CD4-positive, alpha-beta T cell treated with Interleukin-6 for 4 hours (primary cell): ENCODE results near the gene PEX10.
"Not testable (repeated sequence)": the region's sequence is repeated elsewhere in the genome, so short reads cannot be mapped to it uniquely, and the experiment has no call there.

Experiments used
- DNase-seq: peaks from one replicate; pipeline ENCODE4 v3.0.0-alpha.2; 2020; ENCODE audit warnings: mixed read lengths

Gene PEX10

DNA sequence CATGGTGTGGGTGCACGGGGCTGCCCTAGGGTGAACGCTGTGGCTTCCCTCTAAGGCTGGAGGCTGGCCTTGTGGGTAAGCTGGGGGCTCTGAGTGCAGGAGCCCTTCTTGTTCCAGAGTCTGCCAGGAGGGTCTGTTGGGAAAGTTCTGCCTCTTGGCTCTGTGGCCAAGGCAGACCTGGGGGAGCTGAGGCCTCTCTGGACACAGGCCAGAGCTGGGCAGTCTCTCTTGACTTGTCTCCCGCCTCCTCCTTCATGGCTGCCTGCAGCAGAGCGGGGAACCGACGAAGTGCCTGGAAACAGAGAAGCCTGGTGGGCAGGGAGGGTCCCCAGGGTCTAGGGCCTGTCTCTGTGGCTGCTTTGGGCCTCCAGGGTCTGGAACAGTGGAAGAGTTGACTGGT is 30.3 kb upstream of the PEX10 start:
- DNase-seq: no peak

DNA sequence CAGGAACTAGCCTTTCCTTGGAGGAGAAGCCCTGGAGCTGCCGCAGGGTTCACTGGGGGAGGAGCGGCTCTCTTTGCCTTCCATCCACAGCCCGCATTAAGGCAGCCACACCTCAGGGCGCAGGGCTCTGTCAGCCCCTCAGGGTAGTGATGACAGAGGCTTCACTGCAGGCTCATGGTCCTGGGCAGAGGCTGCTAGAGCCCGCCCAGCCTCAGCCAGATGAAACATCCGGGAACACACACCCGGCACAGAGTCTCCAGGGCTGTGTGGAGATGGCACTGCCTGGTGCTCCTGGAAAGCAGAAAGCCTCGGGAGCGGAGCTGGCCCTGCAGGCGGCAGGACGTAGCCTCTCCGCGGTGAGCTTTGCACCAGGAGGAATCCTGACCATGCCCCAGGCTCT is 29.4 kb upstream of the PEX10 start:
- DNase-seq: no peak

DNA sequence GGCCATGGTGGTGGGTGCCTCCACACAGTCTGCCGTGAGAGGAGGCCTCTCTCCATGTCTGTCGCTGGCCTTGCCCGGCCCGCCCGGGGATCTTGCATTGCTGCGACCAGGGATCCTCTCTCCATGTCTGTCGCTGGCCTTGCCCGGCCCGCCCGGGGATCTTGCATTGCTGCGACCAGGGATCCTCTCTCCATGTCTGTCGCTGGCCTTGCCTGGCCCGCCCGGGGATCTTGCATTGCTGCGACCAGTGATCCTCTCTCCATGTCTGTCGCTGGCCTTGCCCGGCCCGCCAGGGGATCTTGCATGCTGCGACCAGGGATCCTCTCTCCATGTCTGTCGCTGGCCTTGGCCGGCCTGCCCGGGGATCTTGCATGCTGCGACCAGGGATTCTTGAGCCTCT is 28.0 kb upstream of the PEX10 start:
- not testable (repeated sequence) for DNase-seq

DNA sequence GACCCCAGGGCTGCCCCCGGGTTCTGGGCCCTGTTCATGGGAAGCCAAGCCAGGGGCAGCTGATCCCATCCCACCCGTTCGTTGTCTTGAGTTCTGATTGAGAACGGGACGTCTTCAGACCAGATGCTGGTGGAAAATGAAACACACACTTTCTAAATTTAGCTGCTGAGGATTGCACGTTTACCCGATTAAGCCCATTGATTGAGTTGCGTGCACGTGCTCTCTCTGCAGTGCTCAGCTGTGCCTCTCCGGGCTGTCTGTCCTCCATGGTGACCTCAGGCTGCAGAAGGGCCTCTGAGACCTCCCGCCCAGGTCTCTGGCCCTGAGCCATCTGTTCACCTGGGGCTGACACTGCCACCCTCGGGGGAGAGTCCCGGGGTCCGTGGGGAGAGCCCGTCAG is 27.0 kb upstream of the PEX10 start:
- no peak for DNase-seq

DNA sequence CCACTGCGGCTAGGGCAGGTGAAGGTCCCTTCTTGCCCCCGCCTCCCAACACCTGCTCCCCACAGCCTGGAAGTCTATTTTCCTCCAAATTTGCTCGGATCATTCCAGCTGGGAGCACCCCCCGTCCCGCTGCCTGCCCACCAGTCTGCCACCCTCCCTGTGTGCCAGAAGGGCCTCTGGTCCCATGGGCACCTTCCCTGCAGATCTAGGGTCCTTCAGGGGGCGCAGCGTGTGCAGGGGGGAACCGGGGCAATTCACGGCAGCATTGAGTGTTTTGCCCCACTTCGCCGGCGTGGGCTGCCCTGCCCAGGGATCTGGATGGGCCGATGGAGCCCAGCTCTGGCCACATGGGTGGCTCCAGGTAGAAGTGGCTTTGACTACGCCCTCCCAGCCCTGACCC is 26.3 kb upstream of the PEX10 start:
- DNase-seq: no peak

DNA sequence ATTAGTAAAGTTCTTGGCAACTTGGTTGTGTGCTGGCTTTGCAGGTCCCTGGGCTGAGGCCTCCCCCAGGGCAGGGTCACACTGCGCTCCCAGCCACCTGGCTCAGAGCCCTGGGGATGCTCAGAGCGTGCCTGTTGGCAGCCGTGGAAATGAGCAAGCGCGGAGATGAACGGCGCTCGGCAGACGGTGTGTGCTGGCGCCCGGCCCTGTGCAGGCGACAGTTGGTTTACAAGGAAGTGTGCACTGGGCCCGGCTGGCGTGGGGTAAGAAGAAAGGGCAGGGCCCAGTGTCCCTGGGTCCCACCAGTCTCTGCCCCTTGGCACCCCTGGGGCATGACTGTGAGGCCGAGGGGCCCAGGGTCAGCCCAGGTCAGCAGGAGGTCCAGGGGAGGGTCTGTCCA is 25.7 kb upstream of the PEX10 start:
- no peak for DNase-seq

DNA sequence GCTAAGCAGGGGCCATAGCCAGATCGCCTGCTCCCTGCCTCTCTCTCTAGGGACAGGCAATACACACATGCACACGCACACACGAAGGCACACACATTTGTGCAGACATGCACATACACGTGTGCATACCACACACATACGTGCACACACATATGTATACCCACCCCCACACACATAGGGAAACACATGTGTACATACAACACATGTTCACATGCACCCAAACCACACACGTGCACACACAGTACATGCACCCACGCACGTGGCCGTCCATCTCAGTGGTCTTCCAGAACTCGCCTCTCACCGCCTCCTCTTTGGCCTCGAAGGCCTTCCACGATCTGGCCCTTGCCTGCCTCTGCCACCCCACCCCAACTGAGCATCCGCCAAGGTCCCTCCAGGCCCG is 25.3 kb upstream of the PEX10 start:
- DNase-seq: no peak

DNA sequence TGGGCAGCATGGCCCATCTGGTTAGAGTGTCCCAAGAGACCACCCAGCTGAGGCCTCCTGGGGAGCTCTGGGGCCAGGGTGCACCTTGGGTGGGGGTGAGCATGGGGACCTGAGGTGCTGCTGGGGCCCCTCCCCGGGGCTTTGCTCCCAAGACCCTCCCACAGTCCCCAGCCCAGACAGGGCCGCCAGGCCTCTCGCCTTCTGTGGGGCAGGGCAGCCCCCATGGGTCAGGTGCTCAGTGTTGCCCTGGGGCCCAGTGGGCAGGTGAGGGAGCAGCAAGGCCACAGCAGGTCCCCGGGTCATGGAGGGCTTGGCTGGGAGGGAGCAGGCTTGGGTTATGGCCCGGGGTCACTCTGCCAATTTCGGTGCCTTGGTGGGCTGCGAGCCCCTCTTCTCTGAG is 24.5 kb upstream of the PEX10 start:
- DNase-seq: no peak

DNA sequence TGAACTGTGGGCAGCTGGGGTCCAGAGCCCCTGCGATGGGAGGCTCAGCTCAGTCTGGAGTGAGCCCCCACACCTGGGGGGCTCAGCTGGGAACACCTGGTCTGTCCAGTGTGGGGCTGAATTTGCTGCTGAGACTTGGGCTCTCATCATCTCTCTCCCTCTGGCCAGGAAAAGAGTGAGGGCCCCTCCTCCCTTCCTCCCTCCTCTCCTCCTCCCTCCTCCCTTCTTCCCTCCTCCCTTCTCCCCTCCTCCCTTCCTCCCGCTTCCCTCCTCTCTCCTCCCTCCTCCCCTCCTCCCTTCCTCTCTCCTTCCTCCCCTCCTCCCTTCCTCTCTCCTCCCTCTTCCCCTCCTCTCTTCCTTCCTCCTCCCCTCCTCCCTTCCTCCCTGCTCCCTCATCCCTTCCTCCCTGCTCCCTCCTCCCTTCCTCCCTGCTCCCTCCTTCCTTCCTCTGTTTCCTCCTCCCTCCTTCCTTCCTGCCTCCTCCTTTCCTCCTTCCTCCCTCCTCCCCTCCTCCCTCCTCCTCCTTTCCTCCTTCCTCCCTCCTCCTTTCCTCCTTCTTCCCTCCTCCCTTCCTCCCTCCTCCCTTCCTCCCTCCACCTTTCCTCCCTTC is 23.5 kb upstream of the PEX10 start:
- no peak for DNase-seq

DNA sequence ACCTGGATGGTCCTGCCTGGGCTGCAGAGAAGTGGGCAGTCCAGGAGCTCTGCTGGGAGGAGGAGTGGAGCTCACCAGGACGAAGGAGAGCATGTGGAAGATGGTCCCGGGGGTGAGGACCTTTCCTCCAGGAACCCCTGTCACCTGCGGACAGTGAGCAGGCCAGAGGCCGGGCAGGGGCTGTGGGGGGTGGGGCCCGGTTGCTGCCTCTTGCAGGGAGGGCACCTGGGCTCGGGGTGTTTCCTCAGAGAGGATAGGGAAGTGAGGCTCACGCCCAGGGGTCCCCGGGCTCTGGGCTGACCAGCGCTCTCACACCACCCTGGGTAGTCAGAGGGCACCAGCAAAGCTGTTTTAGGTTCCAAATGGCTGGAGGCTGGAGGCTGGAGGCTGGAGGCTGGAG is 22.7 kb upstream of the PEX10 start:
- no peak for DNase-seq

DNA sequence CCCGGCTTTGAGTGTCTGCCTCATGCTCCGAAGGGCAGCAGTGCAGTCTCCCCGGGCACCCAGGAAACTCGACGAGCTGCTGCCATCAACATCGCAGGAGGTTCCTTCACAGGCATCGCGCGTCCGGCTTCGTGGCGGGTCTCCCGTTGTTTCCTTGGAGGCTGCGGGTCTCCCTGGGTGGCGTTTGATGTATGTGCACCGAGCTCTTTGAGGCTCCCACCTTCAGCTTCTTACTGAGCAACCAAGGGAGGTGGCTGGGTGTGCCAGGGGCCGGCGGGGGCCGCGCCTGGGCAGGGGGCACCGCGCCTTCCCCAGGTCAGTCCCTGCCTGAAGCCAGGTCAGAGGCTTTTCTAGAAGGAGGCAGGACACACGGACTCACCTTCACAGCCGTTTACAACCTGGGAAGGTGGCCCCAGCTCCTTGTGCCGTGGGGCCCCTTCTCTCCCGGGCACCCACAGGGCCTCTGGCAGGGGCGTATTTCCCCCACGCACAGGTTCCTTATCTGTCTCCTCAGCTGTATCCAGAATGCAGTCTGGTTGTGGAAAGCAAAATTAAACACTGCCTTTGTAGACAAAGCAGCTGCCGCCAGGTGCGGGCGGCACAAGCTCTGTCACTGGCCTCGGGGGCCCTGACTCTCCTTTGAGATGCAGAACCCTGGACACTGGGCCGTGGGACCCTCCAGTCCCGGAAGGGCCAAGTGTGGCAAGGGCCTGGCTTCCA is 21.7 kb upstream of the PEX10 start:
- no peak for DNase-seq

DNA sequence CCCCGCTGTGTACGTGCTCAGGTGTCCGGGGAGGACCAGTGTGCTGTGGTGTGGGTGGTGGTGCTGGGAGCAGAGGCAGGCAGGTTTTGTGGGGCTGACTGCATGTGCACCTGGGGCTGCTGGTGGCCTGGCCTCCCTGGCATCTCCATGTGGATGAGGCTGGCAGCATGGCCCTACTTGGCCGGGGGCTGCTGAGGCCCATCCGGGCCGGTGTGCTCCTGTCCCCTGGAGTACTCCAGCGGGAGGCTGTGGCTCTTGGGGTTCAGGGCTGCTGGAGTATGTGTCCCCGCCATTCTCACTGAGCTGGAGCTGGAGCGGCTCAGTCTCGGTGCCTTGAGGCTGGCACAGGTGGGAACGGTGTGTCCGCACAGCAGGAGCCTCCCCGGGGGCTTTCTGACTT is 20.8 kb upstream of the PEX10 start:
- DNase-seq: no peak

DNA sequence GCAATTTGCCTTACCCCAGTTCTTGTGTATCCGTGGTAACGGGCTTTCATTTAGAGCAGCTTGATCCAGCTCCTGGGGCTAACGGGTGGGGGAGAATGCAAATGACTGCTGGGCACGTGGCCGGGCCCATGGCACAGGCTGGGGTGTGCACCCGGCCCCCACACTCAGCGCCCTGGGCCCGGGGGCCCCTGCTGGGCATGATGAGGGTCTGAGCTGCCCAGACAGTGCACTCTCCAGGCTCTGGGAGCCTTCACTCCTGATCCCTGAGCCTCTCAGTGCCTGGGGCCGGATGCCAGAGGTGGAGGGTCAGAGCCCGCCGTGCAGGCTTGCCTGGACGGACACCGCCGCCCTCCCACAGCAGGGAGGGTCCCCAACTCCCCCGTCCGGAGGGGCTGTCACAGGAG is 20.1 kb upstream of the PEX10 start:
- no peak for DNase-seq

DNA sequence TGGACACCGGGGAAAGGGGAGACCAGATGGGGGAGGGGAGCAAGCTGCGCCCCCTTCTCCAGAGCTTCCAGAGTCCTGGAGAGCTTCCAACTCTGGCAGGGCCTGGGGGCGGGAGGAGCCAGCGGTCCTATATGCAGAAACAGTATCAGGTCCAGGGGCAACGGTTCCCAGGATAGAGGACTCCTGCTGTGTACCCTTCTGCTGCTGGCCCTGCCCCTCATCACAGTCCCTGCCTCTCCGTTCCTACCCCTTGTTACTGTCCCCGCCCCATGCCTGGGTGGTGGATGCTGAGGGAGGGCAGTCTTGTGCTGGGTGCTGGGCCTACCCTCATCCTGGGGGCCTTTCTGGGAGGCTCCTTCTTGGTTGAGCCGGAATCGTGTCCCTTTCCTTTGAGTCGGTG is 19.2 kb upstream of the PEX10 start:
- no peak for DNase-seq

DNA sequence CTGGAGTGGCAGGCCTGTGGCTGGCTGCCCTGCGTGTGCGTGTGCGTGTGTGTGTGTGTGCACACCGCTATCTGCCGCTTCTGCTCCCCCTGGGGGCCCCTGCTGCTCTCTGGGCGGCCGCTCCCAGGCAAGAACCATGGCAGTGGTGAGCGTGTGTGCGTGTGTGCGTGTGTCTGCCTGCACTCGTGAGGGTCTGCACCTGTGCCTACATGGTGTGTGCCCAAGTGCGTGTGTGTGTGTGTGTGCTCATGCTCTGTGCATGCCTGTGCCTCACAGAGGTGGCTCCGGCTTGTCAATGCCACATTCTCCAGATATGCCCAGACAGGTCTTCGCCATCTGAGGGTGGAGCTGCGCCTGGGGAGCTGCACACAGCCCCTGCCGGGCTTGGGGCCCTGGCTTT is 18.7 kb upstream of the PEX10 start:
- no peak for DNase-seq

DNA sequence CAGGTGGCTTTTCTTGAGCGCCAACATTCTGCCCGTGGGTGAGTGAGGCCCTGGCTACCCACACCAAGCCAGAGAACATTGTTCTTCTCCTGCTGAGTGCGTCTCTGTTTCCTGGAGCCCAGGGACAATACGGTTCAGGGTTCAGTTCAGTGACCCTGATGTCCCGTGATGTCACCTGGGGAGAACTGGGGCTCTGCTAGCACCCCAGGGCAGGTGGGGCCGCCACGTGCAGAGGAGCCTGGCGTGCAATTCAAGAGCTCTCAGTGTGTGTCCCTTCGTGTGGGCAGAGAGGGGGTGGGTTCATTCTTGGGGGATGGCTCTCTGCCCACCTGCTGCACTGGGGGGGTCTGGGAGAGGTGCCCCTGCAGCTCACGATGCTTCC is 18.2 kb upstream of the PEX10 start:
- DNase-seq: no peak

DNA sequence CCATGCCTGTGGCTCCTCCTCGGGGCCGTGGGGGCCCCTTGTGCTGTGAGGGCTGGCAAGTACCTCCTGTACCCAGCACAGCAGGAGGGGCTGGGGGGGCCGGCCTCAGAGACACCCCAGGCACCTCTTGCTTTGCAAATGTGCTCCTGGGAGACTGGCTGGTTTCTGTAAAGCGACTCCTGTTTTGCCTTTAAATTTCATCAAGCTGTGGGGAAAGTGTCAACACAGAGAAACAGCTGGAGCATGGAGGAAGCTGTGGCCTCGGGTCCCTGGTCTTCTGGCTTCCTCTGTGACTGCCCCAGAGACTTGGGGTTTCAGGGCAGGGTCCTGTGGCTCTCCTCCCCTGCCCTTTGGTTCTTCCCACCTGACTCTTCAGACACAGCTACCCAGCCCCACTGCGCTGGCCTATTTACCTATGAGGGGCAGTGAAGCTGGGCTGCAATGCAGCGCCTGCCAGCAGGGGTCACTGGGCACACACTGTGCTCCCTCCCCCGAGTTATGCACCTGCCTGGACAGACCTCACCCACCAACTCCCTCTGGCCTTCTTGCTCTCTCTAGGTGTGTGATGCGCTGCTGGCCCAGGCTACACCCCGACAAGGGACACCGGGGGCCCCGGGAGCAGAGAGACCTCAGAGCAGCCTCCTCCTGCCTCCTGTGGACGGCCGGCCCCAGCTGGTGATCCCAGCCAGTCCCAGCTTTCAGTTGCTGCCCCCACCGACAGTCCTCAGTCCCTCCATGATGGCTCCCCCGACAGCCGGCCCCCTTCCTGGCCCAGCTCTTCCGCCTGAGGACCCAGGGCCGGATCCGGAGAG is 17.6 kb upstream of the PEX10 start:
- DNase-seq: no peak

DNA sequence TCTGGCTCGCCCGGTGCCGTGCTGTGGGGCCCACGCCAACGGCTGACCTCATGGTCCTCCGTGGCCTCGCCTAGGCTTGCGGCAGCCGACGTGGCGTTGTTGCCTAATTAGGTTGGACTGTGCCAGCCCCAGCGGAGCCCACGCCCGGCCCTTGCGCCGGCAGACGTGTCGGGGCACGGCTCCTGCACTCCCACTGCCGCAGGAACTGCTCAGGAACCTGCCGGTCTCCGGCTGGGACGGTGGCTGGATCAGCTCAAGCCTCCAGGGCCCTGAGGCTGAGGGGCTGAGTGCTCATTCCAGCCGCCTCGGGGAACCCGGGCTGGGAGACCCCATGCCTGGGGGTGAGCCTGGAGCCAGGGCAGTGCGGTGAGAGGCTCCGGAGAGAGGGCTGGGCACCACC is 16.1 kb upstream of the PEX10 start:
- no peak for DNase-seq

DNA sequence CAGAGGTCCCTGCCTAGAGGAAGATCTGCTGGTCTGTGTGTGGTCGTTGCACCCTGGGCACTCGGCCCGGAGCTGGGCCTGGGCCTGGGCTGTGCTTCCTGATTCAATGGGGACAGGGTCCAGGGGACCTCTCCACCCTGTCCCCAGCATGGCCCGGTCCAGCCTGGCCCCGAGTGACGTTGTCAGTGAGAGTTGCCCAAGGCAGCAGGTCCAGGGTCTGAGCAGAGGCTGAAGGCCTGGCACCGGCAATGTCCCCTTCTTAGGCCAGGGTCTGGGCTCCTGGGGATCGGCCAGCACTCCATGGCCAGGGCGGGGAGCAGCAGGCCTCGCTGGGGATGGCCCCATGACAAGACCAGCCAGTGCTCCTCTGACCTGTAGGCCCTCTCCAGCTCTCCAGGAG is 15.6 kb upstream of the PEX10 start:
- no peak for DNase-seq

DNA sequence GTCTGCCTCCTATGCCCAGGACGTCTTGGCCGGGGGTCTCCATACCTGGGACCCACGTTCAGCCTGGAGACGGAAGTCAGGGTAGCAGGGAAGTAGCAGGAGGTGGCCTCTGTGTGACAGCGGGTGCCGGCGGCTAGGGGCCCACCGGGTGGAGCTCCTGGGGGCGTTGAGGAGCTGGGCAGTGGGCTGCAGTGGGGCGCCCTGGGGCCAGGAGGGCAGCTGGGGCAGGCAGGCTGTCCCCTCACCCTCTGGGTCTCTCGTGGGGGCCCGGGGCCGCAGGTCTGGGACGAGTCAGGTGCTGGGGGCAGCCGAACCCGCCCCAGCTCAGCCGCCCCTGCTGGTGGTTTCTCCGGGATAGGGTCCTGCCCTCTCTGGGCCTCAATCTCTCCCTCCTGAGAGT is 14.7 kb upstream of the PEX10 start:
- DNase-seq: no peak

DNA sequence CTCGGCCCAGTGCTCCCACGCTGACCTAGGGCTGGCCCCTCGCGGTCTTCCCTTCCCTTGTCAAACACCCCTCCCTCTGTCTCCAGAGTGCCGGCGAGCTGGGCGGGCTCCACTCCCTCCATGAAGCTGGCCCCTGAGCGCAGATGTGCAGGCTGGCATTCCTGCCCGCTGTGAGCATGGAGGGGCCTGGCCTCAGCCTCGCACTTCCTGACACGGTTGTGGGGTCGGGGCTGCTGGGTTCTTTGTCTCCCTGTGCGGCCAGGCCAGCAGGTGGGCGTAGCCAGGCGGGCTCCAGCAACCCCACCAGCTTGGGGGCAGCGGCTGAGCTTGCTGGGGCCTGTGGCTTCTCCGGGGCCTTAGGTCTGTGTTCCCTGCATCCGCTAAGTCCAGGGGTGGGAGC is 14.2 kb upstream of the PEX10 start:
- no peak for DNase-seq

DNA sequence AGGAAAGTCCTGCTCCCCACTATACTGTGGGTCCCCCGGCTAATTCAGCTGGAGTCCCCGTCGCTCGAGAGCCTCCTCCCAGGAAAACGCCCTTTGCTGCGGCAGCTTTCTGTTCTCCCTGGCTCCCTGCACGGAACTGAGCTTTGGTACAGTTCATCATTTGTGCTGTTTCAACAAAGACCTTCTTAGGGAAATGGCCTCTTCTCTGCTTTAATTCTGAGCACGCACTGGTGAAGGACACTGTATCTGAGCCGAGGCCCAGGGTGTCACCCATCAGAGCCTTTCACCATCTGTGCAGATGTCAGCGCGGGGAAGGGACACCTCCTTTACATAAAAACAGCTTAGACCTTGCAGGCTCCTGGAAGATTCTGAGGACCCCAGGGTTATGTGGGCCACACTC is 13.5 kb upstream of the PEX10 start:
- DNase-seq: no peak

DNA sequence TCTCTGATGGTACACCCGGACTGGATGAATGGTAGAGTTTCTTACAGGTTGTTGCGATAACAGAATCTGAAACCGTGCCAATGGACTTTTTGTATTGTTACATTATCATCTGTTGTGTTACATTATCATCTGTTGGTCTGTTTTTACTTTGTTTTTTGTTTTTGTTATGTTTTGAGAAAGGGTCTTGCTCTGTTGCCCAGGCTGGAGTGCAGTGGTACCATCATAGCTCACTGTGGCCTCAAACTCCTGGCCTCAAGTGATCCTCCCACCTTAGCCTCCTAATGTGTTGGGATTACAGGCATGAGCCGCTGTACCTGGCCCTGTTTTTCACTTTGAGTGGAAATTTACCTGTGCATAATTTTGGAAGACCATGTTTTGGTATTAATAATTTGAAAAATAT is 10.2 kb upstream of the PEX10 start:
- DNase-seq: no peak

DNA sequence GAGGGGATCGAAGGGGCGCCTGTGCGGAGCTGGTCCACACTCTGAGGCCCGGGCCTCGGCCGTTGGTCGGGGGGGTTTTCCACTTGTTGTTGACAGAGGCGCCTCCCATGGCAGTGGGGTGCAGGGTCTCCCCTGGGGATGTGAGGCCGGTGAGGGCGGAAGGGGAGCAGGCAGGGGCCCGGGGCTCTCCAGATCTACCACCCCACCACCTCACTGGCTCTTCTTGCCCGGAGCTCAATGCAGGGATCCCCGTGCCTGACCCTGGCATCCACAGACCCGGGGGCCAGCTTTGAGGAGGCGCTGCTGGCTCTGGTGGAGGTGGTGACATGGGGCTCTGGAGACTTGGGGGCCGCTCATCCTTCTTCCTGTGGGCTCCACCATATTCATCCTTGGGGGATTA is 7.1 kb upstream of the PEX10 start:
- DNase-seq: no peak
